Cerebellar cortex (tissue), 1 donor: ENCODE measurements around the gene PASK.

Source experiments
- DNase-seq: peaks from one replicate; pipeline ENCODE4 v3.0.0-alpha.2; 2015; ENCODE audit warnings: low spot score

The PASK gene

DNA sequence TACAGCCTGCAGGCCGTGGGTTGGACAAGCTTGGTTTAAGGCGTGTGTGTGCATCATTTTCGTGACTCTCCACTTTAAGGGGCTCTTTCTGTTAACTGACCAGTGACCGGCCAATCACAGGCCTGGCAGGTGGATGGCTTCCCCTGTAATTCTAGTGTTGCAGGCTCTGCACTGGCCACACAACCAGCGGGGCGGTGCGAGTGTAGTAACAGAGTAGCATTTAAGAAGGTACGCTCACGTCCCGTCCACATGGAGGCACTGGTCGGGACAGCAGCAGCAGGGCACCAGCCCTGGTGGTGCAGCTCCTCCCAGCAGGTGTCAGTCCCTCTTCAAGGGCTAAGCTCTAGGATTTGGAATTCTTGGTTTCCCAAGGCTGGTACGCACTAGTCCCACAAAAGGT is 31.2 kb upstream of the PASK start:
- DNase-seq, result peak; percentile 19

DNA sequence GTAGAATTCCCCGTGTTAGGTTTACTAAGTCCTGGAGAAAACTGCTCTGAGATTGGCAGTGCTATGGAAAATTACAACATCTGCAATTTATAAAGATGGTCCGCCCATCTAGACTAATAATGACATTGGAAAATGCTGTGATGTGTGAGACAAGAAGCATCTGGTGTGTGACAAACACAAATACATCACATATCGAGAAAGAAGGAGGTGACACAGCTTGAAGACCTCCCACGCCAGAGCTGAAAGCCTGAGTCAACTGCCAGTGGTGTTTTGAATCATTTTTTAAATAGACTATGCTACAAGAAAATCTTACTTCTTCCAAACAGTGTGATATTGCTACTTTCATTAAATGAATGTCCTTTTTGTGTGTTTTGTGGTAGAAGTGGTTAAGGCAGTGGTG is 30.6 kb upstream of the PASK start:
- DNase-seq, result no peak

DNA sequence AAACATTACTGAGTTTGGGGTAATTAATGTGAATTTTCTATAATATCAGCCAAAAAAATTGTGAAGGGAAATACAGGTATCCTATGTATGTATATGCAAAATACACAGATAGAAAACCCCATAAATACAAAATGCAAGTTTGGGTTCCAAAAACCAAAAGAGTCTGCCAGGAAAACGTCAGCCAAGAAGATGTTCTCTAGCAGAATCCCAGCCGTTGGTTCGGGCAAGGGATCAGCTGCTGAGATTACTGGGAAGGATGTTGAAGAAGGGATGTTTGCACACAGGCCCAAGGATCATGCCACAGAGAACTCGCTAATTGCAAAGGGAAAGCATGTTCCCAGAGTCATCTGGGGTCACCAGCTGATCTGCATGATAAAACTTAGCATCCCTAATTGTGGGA is 29.7 kb upstream of the PASK start:
- DNase-seq, result no peak

DNA sequence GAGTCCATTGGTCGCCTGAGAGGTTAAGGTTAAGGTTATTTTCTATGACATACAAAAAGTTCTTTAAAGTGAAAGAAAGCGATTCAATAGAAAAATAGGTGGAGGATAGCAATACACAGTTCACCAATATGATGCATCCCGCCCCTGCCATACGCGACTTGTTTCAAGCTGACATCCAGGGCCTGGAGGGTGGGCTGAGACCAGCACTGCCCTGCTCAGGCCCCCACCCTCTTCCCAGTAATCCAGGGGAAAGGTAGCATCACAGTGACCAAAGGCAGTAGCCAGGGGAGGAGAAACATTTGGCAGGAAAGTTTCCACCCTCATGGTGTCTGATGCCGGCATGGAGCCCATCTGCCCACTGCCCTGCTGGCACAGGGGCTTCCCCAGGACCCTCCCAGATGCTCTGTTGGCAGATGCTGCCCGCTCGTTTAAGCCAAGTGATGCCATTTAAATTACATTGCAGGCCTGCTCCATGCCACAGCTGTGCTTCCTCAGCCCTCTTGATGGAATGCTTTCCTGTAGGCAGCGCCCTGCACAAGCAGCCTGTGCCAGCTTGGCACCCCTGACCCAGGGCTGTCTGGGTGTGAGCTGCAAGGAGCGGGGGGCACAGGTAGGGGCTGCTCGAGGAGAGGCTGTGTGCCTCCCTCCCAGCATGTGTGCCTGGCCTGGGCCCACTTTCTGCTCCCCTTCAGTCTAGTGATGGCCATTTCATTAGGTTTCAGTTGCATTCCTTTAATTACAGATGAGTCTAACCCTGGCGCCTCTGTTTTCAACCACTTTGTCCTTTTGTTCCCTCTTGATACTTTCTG is 28.5 kb upstream of the PASK start:
- DNase-seq, result no peak

DNA sequence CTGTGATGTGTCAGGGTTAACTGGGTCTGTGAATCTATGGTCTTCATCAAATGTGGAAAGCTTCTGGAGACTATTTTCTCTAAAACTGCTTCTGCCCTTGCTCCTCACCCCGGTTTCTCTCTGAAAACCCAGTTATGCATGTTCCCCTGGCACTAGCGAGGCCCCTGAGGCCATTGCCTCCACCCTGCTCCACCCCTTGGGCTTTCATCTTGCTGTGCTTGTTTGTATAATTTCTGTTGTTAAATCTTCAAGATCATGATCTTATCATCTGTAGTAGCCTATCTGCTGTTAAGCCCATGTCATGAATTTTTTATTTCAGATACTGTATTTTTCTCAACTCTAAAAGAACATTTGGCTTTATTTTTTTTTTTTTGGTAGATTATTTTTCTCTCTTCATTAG is 24.3 kb upstream of the PASK start:
- DNase-seq, result no peak

DNA sequence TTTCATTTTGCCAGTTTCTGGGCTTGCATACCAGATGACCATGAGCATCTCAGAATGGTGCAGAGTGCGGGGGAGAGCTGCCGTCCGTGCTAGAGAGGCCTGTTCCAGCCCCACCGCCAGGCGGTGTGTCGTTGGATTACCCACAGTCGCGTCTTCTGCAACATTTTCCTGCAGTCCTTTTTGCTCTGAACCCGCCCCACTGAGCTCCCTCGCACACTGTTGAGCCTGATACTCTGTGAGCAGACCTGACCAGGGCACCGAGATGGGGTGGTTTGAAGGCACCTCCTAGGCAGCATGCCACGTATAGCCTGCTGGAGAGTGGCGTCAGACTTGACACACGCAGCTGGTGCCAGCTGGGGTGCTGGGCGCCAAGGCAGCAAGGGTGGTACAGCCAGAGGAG is 19.1 kb upstream of the PASK start:
- DNase-seq, result no peak

DNA sequence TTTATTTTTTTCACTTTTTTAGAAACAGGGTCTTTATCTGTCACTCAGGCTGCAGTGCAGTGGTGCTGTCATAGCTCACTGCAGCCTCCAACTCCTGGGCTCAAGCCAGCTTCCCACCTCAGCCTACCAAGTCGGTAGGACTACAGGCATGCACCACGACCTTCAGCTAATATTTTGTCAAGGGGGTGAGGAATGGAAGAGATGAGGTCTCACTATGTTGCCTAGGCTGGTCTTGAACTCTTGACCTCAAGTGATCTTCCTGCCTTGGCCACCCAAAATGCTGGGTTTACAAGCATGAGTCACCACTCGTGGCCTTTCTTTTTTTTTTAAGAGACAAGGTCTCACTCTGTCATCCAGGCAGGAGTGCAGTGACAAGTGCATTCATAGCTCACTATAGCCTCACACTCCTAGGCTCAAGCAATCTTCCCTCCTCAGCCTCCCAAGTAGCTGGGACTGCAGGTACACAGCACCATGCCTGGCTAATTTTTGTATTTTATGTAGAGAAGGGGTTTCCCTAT is 14.4 kb upstream of the PASK start:
- no peak for DNase-seq

DNA sequence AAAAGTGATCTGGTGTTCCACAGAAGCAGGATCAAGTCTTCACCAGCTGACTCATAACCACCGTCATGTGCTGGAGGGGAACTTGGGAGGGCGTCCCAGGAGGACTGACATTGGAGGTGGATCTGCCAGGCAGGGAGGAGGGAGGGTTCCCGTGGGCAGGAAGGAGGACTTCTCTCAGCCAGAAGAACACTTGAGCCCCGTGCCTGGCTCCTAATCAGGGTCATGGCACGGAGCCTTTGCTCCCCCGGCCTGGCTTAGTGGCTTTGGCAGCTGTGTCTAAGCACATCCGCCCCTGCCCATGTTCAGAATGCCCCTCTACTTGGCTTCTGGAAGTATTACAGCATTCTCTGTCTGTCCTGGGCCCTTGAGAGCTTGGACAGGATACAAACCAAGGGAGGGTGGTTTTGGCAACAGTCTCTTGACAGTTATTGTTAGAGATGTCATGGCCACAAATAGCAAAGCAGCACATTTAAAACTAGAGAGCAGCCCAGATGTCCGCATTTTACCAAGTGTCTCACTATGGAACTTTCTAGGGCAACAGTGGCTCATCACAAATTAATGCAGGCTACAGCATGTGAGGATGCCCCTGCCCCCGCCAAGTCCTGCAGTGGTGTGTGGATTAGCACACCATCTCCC is 12.5 kb upstream of the PASK start:
- DNase-seq, result peak; percentile 21

DNA sequence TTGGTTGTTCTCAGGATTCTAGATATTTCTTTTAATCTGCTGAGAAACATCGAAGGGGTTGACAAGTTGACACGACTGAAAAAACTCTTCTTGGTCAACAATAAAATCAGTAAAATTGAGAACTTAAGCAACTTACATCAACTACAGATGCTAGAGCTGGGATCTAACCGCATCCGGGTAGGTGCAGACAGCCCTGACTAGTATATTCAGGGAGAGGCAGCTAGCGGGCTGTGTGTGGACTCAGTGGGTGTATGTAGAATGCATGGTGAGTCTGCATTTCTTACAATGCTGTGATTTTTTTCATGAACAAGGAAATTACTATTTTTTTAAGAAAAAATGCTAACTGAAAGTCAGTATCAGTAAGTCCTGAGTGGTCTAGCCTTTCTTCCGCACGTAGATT is 11.0 kb upstream of the PASK start:
- no peak for DNase-seq

DNA sequence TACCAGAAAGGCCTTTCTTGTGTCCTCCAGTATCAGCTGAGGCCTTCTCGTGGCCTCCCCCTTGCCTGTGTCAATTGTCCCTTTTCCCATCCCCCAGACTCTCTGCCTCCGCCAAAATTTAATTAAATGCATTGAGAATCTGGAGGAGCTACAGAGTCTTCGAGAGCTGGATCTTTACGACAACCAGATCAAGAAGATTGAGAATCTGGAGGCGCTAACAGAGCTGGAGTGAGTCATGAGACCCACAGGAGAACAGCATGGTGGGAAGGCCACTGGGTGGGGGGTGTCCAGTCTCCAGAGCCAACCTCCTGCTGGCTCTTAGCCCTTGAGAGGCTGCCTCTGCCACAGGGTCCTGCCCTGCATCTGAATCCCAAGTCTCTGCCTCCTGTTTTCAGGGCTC is 9.8 kb upstream of the PASK start:
- DNase-seq, result no peak

DNA sequence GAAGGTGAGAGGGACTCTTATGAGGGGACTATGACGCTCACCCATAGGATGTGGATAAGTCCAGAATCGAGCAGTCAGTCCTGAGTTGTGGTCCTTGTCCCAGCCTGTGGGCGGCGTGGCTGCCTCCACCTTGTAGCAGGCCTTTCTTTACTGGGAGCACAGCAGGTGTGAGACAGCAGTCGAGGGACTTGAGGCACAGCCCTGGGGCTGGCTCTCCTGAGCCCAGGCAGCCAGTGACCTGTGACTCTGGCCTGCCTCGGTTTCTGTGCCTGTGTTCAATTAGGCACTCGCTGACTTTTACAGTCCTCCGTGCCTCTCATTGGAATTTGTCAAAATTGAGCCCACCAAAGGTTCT is 9.3 kb upstream of the PASK start:
- no peak for DNase-seq

DNA sequence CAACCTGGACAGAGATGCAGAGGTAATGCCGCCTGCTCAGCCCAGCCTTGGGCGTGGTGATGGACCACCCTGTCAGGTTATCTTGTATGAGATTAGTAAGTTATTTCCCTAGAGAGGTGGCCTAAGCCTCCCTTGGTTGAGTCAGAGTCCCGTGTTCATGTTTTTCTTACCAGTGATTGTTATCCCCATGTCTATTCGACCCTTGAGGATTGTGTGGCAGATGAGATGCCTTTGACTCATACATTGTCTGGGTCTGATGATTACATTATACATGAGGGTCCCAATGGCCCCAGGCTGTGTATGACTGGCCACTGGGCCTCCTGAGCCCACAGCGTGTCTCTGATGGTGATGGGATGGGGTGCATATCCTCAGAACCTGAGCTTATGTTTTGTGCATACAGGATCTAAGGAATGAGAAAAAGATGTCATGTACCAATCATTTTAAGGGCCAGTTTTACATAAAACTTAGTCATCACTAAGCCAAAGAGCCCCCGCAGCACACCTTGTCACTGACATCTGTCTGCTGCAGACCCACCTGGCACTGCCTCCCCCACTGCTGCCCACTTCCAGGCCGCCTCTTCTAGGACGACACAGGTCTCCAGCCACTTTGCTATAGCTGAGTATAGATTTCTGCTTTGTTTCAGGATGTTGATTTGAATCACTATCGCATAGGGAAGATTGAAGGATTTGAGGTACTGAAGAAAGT is 8.7 kb upstream of the PASK start:
- DNase-seq, result no peak

DNA sequence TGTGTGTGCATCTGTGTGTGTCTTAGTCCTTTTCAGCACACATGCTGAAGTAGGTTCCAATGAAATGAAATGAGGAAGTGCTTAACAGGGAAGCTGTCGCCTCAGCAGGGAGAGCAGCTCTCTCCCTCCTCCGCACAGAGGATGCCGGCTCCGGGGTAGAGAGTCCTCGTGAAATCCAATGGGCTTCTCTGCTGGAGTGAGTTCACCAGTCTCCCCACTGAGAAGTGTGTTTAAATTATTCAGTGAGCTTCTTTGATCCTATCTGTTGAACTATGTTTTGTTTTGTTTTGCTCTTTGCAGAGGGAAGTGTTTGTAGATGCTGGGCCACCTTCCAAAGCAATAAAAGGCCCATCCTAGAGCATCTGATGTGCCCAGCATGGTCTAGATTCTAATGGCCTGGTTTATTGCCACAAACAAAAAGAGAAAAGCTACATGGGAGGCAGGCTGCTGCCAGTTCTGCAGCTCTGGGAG is 7.7 kb upstream of the PASK start:
- peak; percentile 58 for DNase-seq

DNA sequence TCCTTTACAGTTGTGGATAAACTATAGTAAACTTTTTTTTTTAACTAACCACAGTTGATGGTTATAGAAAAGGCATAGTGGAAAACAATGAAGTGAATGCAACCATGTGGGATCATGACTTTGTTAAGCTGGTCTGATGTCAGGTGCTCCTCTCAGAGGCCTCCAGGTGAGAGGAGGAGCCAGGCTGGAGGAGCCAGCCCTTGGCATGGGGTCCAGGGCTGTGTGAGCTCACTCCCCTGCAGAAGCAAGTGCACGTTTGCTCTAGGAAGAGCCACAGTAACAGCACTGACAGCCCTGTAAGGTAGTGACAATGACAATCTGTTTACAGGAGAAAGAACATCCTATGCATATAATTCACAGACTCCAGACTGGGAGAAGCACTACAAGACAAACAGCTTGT is 6.7 kb upstream of the PASK start:
- DNase-seq, result no peak

DNA sequence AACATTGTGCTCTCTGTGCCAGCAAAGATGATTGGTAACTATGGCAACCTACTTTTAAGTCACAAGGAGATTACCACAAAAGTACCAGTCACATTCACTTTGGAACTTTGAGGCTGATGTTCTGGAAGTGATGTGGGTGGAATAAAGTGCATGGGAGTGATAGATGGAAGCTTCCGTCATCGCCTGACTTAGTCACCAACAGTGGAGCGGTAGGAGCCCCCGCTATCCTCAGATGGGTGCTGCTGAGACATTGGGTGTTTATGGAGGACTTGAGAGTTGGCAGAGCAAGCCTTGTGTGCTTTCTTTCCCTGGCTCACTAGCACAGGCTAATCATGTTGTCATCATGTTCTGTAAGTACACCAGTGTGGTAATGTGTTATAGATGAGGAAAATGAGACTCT is 5.6 kb upstream of the PASK start:
- DNase-seq, result no peak

DNA sequence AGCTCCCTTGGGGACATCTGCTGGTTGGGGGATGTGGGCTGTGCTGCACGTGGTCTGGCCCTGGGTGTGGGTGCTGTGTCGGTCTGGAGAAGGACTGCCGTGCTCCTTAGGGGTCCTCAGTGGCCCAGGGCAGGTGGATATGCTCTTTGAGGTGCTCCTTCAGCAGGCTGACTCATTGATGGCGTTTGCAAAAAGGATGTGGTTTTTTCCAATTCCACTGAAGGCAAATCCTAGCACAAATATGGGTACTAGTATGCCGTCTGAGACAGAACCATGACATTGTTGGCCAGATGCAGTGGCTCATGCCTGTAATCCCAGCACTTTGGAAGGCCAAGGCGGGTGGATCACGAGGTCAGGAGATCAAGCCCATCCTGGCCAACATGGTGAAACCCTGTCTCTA is 4.3 kb upstream of the PASK start:
- DNase-seq, result no peak

DNA sequence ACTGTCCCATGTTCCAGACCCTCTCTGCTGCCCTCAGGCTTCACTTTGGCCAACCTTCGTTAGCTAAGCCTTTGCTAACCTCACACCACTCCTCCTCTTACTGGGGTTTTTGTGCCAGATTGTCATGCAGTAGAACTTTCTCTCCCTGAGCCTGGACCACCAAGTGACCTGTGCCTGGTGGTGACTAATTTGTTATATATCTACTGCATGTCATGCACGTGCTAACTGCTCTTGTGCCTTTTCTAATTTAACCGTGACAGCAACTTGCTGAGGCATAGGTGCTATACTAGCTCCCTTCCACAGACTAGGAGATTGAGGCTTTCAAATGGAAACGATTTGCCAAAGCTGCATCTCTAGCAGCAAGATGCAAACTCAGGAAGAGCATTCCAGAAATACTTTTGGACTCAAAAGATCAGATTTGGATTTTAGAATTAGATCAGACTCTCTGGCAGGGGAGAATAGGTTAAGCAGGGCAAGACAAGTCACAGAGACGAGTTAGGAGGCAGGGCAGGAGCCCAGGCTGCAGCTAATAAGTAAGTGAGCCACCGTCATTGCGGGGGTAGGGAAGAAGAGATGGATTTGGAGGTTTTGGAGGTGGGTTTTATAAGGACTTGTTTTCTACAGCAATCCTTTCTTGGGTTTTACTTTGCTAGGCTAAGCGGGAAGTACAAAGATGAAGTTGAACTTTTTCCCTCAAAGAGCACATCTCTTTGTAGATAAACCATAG is 2.8 kb upstream of the PASK start:
- DNase-seq, result no peak

DNA sequence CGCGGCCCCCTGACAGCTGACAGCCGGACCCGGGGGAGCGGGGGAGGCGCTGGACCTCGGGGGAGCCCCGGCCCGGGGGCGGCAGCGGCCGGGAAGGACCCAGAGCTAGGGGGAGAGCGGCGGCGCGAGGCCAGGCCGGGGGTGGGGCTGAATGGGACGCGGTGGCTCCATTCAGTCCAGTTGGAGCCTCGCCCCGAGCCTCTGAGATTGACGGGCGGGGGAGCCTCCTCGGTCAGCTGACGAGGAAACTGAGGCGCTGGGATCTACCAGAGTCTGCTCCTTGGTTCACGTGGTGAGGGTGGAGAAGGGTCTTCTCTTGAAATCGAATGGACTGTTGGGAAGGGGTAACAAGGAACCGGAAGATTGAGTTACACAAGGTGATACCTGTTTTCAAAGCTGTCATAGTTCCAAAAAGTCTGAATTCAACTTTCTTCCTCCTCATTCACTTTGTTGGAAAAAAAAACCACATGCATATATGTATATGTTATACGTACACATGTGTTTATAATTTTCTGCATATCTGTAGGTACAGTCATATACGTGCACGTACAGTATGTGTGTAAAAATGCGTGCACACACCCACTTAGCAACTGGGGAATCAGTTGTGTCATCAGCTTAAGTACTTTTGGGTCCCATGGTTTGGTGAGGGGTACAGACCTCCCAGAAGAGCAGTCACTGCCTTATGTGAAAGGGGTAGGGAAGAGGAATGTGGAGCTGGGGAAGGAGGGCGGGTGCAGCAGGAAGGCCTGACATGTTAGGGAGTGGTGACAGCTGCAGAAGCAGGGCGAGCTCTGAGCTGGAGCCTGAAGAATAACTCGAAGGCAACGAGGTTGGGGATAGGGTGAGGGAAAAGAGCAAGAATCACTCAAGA is 1.6 kb upstream of the PASK start:
- DNase-seq, result peak; percentile 26

DNA sequence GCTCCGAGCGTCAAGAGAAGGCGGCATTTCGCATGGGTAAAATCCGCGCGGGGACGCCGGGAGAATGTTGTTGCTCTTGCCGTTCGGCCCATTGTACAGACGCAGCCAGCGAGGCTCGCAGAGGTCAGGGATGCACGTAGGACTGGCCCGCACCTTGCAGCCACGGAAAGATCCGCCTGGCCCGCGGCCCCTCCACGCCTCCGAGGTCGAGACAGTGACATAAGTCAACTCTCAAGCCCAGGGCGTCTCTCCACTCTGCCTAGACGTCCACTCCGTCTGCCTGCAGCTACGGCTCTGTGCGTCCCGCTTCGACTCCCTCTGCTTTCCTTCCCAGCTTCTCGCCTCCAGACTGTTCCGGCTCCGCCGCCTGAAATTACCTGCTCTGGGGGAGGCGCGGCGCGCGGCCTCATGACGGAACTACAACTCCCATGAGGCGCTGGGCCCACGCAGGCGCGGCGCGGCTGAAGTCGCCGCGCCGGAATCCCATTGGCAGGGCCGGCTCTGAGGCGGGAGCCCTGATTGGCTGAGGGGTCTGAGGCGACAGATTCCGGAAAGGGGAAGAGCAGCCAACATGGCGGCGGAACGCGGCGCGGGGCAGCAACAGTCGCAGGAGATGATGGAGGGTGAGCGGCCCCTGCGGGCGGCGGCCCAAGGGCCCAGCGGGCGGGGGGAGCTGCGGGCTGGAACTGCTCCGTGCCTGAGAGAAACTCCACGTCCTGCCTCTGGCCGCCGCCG is 820 bp upstream of the PASK start, which contains the start of gene PPP1R7:
TSS of gene PPP1R7 (plus strand) at position 543 of the 735 bp plus-strand sequence. CDS start at position 572, 29 bp downstream.
- DNase-seq, result peak; percentile 94

DNA sequence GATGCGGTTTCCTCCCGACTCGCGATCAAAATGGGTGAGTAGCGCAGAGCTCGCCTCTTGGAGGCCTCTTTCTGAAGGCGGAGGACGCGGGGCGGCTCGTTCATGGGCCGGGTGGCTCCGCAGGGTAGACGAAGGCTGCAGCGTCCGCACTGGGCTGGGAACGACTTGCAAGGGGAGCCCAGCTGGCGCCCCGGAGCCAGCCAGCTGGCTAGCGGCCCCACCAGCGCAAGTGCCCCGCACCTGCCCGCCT is 328 bp upstream of the PASK start:
- no peak for DNase-seq

DNA sequence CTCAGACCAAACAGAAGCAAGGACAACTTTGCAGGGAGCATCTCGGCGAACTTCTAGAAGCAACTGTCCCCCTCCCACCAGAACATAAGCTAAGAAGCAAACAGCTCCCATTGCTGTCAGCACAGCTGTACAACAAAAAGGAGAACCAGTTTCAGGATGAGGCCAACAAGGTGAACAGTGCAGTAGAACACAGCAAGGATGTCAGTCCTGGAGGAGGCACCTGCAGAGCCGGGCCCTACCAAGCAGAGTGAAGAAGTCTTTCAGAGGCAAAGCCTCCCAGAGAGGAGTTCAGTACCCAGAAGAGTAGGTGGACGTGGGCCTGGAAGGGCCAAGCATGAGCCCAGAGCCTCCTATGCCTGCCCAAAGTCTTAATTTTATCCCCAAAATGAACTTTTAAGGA is 1.0 kb downstream of the PASK start:
- no peak for DNase-seq
